HG03103 (cell line): Measurements from ENCODE around the gene NDUFS1.
A peak's percentile ranks its signal among the peaks of the same experiment; 100 is the strongest.
"Not testable (repeated sequence)": the region's sequence is repeated elsewhere in the genome, so short reads cannot be mapped to it uniquely, and the experiment has no call there.

Experiments
- ATAC-seq: cut with Tn5 transposase; IDR thresholded peaks from one replicate; pipeline ENCODE4 v1.9.1; 2021; ENCODE audit warnings: low read depth; ENCODE audit not compliant: unreplicated experiment

NDUFS1 gene

DNA sequence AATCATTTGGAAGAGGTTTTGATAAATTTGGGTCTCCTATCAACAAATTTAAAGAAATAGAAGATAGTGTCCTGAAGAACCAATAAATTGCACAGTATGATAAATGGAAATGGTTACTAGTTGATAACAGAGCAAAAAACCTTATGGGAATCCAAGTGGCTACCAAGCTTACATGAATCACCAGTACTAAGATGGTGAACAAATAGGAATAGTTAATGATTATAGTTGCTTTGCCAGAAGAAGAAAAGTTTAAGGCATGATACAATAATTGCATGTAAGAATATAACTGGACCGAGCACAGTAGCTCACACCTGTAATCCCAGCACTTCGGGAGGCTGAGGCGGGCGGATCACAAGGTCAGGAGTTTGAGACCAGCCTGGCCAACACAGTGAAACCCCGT is 53.7 kb downstream of the NDUFS1 start:
- no peak for ATAC-seq

DNA sequence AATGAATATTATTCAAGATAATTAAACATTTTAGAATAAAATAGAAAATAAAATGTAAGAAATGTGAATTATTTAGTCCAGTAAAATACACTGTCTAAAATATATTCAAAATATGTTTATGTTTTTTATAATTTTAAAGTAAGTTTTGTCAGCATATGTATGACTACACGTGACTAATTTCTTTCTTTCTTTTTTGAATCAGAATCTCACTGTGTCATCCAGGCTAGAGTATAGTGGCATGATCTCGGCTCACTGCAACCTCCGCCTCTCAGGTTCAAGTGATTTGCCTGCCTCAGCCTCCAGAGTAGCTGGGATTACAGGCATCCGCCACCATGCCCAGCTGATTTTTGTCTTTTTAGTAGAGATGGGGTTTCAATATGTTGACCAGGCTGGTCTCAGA is 54.2 kb downstream of the NDUFS1 start:
- no peak for ATAC-seq

- ATAC-seq: not testable (repeated sequence)
These were observed 60.4 kb downstream of the NDUFS1 start for GRCh38 chr2:206098872-206099271.

- no peak for ATAC-seq
These were observed 60.8 kb downstream of the NDUFS1 start for GRCh38 chr2:206098471-206098870.

DNA sequence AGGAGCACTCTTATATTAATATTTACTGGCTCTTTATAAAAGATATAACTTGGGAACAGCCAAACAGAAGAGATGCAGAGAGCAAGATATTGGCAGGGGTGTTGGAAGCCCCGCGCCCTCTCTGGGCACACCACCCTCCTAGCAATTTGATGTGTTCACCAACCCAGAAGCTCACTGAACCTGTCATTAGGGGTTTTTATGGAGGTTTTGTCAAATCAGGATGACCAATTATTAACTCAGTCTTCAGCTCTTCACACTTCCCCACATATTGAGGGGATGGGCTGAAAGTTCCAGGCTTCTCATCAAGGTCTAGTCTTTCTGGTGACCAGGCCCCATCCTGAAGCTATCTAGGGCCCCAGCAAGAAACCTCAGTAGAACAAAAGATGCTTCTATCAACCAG is 62.4 kb downstream of the NDUFS1 start:
- no peak for ATAC-seq

GRCh38 chr2:206095536-206096332 is 63.5 kb downstream of the NDUFS1 start:
- ATAC-seq: no peak

DNA sequence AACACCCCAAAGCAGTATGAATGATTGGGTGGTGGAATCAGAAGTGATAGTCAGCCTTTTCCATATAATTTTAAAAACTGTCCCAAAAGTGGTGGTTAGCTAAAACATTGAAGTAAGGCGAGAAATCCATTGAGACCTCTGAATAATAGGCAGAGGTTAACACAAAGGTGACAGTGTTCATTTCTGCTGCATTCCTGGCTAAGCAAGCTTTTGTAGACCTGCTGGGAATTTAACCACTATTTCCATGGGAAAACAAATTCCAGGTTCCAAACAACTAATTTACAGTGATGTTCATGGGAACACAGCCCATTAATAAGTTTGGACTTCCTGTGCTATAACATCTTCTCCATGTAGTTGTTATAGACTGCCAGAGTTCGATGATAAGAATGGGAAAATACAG is 66.9 kb downstream of the NDUFS1 start:
- no peak for ATAC-seq

DNA sequence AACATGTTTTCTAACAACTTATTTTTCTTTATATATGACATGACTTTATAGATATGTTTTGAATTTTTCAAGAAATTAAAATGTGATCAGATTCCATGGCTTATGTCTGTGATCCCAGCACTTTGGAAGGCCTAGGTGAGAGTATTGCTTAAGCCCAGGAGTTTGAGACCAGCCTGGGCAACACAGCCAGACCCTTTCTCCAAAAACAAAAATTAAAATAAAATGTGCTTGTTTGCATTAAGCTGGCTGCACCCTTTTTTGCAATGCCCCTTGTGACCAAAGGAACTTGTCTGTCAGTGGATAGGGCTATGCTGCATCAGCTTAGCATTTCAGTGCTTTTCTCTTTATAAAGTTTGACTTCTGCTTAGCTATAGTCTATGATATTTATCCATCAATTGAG is 71.0 kb downstream of the NDUFS1 start:
- ATAC-seq: no peak

- no peak for ATAC-seq
These were observed 72.4 kb downstream of the NDUFS1 start for GRCh38 chr2:206086716-206087350.

DNA sequence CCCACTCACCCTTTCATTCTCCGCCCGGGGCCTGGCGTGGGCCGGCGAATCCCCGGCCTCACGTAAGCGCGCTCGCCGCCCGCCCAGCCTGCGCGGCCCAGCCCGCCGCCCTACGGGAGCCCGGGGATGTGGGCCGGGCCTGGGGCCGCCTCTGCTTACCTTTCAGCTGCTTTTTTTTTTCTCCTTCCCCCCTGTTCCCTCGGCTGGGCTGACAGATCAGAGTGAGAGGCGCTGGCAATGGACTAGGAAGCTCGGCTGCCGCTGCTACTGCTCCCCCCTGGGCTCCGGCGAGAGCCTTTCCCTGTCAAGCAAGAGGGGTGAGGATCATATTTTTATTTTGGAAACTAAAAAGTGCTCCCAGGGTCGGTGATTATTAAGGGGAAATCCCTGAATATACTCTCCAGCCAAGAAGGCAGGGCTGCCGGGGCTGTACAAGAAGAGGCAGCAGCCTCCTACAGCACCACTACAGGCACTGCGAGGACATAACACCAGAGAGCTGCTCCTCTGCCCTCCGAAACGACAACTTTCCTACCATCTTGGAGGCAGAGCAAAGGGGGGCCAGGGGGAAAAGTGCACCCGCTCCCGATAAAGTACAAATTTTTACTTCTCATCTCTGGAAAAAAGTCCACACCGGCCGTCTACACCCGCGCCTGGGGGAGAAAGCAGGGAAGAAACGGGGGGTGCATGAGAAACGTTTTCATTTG is 73.3 kb downstream of the NDUFS1 start, which contains the start of gene INO80D:
Gene INO80D, minus strand, starts transcription at position 433 of the 704 bp plus-strand sequence. CDS start 23,158 bp downstream, outside the sequence.
- peak; percentile 87 for ATAC-seq

DNA sequence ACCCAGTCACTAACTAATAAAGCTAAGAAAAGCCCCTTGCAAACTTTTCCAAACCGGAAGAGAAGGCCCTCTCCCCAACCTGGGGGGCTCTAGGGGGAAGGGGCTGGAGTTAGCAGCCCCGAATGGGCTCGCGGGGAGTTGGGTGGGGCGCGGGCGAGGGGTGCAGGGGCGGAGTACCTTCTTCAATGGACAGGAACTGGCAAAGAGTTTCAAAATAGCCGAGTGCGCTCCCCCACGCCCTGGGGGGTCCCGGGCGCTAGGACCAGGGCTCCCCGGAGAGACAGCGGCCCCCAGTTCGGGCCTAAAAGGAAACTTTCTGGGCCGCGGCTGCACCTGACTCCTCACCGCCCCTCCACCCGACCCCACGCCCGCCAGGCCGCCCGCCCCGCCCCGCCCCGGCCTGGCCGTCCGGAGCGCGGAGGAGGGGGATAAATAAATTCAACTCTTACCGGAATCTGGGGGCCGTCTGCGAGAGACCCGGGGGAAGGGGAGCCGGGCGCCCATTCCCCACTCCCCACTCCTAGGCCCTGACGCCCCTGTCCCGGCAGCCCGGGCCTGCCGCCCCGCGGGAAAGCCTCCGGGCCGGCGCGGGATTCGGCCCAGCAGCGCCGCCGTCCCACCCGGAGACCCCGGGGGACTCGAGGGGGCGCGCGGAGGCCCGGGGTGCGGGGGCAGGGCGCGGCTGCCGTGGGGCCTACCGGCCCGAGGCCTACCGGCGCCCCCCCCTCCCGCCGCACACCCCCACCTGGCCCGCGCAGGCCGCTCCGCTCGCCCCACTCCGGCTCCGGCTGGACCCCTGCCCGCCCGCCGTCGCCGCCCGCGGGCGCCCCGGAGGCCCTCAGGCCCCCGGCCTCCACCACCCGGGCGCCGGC is 74.1 kb downstream of the NDUFS1 start:
- peak; percentile 24 for ATAC-seq

DNA sequence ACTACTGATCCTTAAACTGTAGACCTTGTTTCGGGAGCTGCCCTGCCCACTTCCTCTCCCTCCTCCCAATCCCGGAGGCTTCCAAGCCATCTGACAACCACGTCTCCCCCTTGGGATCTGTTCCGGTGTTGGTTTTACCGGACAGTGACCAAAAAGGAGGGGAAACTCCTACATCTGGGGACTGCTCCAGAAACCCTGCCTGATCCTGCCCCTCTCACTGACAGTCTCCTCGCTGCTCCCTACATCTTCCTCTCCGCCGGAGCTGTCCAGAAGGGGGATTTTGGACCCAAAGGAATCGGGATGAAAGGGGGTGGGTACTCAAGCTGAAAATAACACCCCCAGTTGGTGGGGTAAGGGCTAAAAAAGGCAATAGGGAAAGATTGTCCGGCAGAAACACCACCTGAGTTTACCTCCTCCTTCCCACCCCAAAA is 74.8 kb downstream of the NDUFS1 start:
- no peak for ATAC-seq

- ATAC-seq: no peak
These were observed 75.4 kb downstream of the NDUFS1 start for GRCh38 chr2:206083602-206084438.

GRCh38 chr2:206082298-206082843 is 76.9 kb downstream of the NDUFS1 start:
- no peak for ATAC-seq

DNA sequence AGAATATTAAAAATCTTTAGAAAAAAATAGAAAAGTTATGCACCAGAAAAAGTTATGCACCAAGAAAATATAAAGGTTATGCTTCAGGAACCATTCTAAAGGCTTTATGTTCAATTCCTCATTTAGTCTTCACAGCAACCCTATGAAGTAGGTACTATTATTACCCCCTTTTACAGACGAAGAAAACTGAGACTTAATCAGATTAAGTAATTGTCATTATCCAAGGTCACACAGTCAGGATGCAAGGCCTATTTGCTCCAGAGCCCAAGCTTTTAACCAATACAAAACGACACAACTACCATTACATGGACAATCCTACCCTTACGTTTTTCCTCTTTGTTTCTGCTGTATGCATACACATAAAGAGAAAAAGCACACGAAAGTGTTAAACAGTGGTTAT is 78.3 kb downstream of the NDUFS1 start:
- ATAC-seq: no peak

DNA sequence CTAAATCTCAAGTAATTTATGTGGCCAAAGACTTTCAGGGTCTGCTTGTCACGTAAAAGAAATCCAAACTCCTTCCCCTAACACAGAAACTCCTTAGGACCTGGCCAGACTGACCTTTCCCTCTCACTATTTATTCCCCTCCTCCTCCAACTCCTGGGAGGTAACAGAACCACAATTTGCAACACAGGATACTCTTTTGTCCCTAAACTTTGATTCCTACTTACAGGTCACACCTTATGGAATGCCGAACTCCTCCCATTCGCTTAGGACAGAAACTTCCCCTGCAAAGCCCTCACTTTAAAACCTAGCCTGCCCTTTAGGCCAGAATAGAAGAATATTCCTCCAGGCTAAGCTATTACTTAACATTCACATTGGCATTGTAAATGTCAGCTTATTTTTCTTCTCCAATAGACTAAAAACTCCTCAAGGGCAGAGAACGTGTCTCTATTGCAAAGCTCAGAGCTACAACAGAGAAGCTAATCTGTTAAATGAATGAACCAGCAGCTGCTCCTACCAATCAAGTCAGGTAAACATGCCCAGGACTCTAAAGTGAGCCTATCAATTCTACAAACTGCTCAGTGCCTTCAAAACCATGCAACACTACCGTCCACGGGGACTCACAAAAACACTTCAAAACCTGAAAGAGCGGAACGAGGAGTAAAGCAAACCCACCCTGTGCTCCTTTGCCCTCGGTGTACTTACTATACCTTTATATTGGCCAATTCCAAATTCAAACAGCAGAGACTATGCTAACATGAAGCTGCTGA is 79.4 kb downstream of the NDUFS1 start:
- ATAC-seq: no peak

DNA sequence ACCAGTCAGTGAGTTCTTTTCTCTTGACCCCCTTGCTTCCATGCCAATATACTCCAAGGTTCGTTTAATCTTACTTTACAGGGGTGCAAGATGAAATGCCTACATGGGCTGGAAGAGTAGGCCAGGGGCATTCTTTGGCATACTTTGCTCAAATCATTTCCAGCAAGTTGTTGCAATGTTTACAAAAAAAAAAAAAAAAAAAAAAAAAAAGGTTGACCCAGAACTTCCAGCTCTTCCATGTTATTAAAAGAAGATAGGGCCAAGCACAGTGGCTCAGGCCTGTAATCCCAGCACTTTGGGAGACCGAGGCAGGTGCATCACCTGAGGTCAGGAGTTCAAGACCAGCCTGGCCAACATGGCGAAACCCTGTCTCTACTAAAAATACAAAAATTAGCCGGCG is 81.4 kb downstream of the NDUFS1 start:
- ATAC-seq: not testable (repeated sequence)

DNA sequence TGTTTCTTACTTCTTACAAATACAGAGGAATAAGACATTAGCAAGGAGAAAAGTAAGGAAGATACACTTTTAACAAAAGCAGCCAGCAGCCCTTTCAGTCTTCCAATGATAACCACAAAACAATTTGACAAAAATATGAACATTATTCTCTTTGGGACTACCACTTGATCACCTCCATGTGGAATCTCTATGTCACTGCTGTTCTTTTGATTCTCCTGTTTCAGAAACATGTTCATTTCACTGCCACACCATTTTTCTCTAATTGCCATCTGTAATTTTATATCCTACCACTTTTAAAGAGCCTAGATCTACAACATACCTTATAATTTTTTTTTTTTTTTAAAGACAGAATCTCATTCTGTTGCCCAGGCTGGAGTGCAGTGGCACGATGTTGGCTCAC is 84.1 kb downstream of the NDUFS1 start:
- no peak for ATAC-seq

GRCh38 chr2:206071807-206072206 is 87.4 kb downstream of the NDUFS1 start:
- no peak for ATAC-seq
